Endothelial cell of umbilical vein (primary cell): ENCODE data around the gene ZNF132. TPM values are rescaled to one million over a fixed set of nuclear protein-coding genes. Genes with fewer than 3 reads are reported as not detected.

Source experiments
- microRNA-seq: library from miRNA; unstranded; fragments of <30 nt; microRNA quantifications from one replicate; pipeline ENCODE4 v1.2.0, GENCODE V29; 2021; ENCODE audit warnings: borderline number of aligned reads, borderline replicate concordance
- polyA plus RNA-seq, 4 experiments: library from polyadenylated mRNA; depleted of rRNA in 3 of 4; stranded (reverse) in 3 of 4; unstranded in 1 of 4; fragments of >200 nt; gene quantifications; 2 replicates each; pipeline versions ENCODE4 v1.2.1 to v1.2.3, GENCODE V29; 2011 to 2012; ENCODE audit warnings: missing spikeins in 1 of 4
- small RNA-seq: library from RNA; depleted of rRNA; stranded (forward); fragments of <200 nt; gene quantifications from one replicate; pipeline ENCODE3, GENCODE V24; 2012; ENCODE audit warnings: low replicate concordance, low read depth; ENCODE audit not compliant: insufficient read depth, insufficient read length
- total RNA-seq: library from RNA; stranded (reverse); gene quantifications from 2 replicates; pipeline ENCODE4 v1.2.3, GENCODE V29; 2021

The ZNF132 gene
- total and polyA plus RNA-seq, 2 donors (not counting 3 experiments of a cell fraction or from before 2014, with no cell fraction given), result 0.54 to 4.2 TPM

Small RNA genes lying within 50 kb of the gene (microRNA-seq; reads per million reads assigned to microRNA genes)
- not detected for gene MIR4754

Small RNA genes lying within 50 kb of the gene (small RNA-seq; reads per million reads assigned to genes)
- gene MIR4754 (not detected), gene RNU6-1337P (not detected)

Other genes with a start within 250 kb of the ZNF132 start
- gene ZNF544, start 211.2 kb downstream of the ZNF132 start, total RNA-seq, result 39.3 and 45.4 TPM in 2 replicates
- 33.4 and 36.1 TPM in 2 replicates for gene ZNF544, start 211.2 kb downstream of the ZNF132 start, polyA plus RNA-seq
- gene ZNF8, start 161.2 kb downstream of the ZNF132 start, total RNA-seq, result 6.3 and 6.8 TPM in 2 replicates
- 3.7 and 4.0 TPM in 2 replicates for gene ZNF8, start 161.2 kb downstream of the ZNF132 start, polyA plus RNA-seq
- gene ERVK3-1, start 134.8 kb downstream of the ZNF132 start, total RNA-seq, result 25.8 and 28.4 TPM in 2 replicates
- gene ERVK3-1, start 134.8 kb downstream of the ZNF132 start, polyA plus RNA-seq, result 25.9 and 29.3 TPM in 2 replicates
- gene ZSCAN22, start 113.2 kb downstream of the ZNF132 start, total RNA-seq, result 3.6 and 3.7 TPM in 2 replicates
- gene ZSCAN22, start 113.2 kb downstream of the ZNF132 start, polyA plus RNA-seq, result 3.6 and 3.9 TPM in 2 replicates
- 0.85 and 2.3 TPM in 2 replicates for gene A1BG, start 86.7 kb downstream of the ZNF132 start, total RNA-seq
- 3.7 and 6.2 TPM in 2 replicates for gene A1BG, start 86.7 kb downstream of the ZNF132 start, polyA plus RNA-seq
- gene ZNF497, start 77.4 kb downstream of the ZNF132 start, total RNA-seq, result 0.42 and 1.3 TPM in 2 replicates
- 0.40 and 0.62 TPM in 2 replicates for gene ZNF497, start 77.4 kb downstream of the ZNF132 start, polyA plus RNA-seq
- 1.4 and 1.7 TPM in 2 replicates for gene ZNF837, start 59.1 kb downstream of the ZNF132 start, total RNA-seq
- 1.6 and 2.8 TPM in 2 replicates for gene ZNF837, start 59.1 kb downstream of the ZNF132 start, polyA plus RNA-seq
- 945 and 993 TPM in 2 replicates for gene RPS5, start 52.9 kb downstream of the ZNF132 start, total RNA-seq
- gene RPS5, start 52.9 kb downstream of the ZNF132 start, polyA plus RNA-seq, result 3,430 and 4,008 TPM in 2 replicates
- 0.58 TPM in 1 of 2 replicates, not detected in the other for gene RNF225, start 44.5 kb downstream of the ZNF132 start, total RNA-seq
- not detected in 2 replicates for gene RNF225, start 44.5 kb downstream of the ZNF132 start, polyA plus RNA-seq
- gene ZNF584, start 31.5 kb downstream of the ZNF132 start, total RNA-seq, result 12.4 and 12.6 TPM in 2 replicates
- gene ZNF584, start 31.5 kb downstream of the ZNF132 start, polyA plus RNA-seq, result 5.9 and 6.1 TPM in 2 replicates
- gene ZNF324B, start 11.5 kb upstream of the ZNF132 start, total RNA-seq, result 6.3 and 6.9 TPM in 2 replicates
- gene ZNF324B, start 11.5 kb upstream of the ZNF132 start, polyA plus RNA-seq, result 3.4 and 3.5 TPM in 2 replicates
- gene ZNF324, start 26.9 kb upstream of the ZNF132 start, total RNA-seq, result 7.1 and 8.7 TPM in 2 replicates
- 6.4 and 8.8 TPM in 2 replicates for gene ZNF324, start 26.9 kb upstream of the ZNF132 start, polyA plus RNA-seq
- 6.6 and 7.0 TPM in 2 replicates for gene ZNF446, start 36.2 kb upstream of the ZNF132 start, total RNA-seq
- gene ZNF446, start 36.2 kb upstream of the ZNF132 start, polyA plus RNA-seq, result 8.3 and 11.2 TPM in 2 replicates
- gene SLC27A5, start 71.8 kb upstream of the ZNF132 start, total RNA-seq, result 6.1 and 7.1 TPM in 2 replicates
- 12.1 and 16.0 TPM in 2 replicates for gene SLC27A5, start 71.8 kb upstream of the ZNF132 start, polyA plus RNA-seq
- 21.8 TPM in 2 replicates for gene ZBTB45, start 79.7 kb upstream of the ZNF132 start, total RNA-seq
- 17.8 and 25.3 TPM in 2 replicates for gene ZBTB45, start 79.7 kb upstream of the ZNF132 start, polyA plus RNA-seq
- 377 and 429 TPM in 2 replicates for gene TRIM28, start 103.9 kb upstream of the ZNF132 start, total RNA-seq
- gene TRIM28, start 103.9 kb upstream of the ZNF132 start, polyA plus RNA-seq, result 521 and 593 TPM in 2 replicates
- gene CHMP2A, start 115.0 kb upstream of the ZNF132 start, total RNA-seq, result 96.8 and 105 TPM in 2 replicates
- gene CHMP2A, start 115.0 kb upstream of the ZNF132 start, polyA plus RNA-seq, result 126 and 150 TPM in 2 replicates
- gene UBE2M, start 118.5 kb upstream of the ZNF132 start, total RNA-seq, result 102 and 106 TPM in 2 replicates
- 86.6 and 87.8 TPM in 2 replicates for gene UBE2M, start 118.5 kb upstream of the ZNF132 start, polyA plus RNA-seq
- gene MZF1, start 133.2 kb upstream of the ZNF132 start, total RNA-seq, result 18.8 and 26.4 TPM in 2 replicates
- 30.8 and 39.1 TPM in 2 replicates for gene MZF1, start 133.2 kb upstream of the ZNF132 start, polyA plus RNA-seq